GM21529 (cell line): ENCODE data around the gene SYCN.
"Not testable (repeated sequence)": the region's sequence is repeated elsewhere in the genome, so short reads cannot be mapped to it uniquely, and the experiment has no call there.

ENCODE experiments used
- ATAC-seq: cut with Tn5 transposase; IDR thresholded peaks from one replicate; pipeline ENCODE4 v1.9.1; 2021; ENCODE audit not compliant: unreplicated experiment

SYCN gene

DNA sequence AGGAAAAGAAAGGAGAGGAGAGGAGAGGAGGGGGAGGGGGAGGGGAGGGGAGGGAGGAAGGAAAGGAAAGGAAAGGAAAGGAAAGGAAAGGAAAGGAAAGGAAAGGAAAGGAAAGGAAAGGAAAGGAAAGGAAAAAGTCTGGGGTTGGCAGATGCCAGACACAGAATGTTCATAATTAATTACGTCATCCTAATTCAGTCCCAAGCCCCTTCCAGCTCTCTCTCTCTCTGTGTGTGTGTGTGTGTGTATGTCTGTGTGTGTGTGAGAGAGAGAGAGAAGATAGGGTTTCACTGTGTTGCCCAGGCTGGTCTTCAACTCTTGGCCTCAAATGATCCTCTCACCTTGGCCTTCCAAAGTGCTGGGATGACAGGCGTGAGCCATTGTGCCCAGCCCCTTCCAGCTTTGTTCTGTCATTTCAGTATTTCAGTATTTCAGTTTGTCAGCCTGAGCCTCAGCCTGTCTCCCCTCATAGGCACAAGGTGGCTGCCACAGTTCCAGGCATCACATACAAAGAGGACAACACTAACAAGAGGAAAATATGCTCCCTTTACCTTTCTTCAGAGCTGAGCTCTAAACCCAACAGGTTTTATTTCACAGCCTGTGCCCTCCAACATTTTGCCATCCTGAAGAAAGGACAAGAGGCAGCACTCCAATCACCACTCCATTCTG, 26.2 kb upstream of the SYCN start:
- no peak for ATAC-seq

DNA sequence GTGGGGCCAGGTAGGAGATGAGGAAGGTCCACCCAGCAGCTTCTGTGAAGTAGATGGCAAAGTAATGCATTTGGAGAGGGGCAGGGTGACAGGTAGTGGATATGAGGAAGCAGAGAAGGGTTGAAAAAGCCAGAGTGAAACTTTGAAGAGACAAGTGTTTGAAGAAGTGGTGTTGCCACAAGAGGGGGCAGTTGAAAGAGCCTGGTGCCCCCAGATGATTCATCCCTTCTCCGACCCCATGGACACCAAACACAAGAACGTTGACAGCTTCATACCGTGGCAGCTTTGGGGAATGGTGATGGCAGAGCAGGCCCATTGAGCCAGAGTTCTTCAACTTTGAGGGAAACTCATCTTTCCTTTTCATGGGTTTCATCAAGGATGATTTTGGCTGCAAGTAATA, 20.8 kb upstream of the SYCN start:
- no peak for ATAC-seq

DNA sequence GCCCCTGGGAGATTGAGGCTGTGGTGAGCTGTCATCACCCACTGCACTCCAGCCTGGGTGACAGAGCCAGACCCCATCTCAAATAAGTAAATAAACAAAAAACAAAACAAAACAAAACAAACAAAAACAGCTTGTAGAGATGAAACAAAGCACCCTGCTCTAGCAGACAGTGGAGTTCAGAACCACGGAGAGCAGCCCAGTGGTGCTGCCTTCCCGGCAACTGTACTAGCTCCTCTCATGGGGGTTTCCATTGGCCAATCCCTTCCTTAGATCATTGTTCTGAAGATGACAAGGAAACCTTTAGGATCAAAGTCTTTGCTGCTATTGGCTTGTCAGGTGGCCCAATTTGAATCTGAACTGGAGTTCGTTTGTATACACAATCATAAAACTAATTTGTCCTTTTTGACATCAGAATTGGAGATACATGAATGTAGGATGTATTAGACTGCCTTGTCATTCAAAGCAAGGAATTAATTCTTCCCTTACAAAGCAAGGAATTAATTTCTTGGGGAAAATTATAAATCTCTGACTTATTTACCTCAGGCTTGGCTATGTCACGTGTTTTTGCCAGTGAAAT, 19.7 kb upstream of the SYCN start:
- no peak for ATAC-seq

DNA sequence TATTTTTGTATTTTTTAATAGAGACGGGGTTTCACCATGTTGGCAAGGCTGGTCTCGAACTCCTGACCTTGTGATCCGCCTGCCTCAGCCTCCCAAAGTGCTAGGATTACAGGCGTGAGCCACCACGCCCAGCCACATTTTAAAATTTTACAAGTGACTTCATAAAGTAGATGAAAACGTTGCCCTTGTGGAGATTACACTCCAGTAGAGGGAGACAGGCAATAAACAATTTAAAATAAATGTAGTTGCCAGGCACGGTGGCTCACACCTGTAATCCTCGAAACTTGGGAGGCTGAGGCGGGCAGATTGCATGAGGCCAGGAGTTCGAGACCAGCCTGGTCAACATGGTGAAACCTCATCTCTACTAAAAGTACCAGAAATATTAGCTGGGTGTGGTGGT, 15.0 kb upstream of the SYCN start:
- not testable (repeated sequence) for ATAC-seq

DNA sequence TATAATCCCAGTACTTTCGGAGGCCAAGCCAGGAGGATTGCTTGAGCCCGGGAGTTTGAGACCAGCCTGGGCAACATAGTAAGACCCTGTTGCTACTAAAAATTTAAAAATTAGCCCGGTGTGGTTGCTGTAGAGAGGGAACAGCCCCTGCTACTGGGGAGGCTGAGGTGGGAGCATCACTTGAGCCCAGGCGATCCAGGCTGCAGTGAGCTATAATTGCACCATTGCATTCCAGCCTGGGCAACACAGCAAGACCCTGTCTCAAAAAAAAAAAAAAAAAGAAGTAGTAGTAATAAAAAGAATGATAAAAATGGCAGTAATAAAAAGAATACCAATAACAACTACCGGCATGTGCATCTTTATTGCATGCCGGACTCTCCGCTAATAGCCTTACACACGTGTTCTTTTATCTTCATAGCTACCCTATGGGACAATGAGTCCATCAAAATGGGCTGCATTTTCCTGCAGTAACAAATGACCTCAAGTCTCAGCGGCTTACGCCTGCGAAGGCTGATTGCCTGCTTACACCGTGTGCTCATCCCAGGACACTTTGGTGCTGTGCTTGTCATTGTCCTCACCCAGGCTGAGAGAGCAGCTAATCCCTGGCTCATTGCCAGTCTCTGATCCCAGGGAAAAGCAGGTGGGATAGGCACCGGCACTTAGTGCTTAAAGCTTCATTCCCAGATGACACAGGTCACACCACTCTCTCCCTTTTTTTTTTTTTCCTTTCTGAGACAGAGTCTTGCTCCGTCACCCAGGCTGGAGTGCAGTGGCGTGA, 14.4 kb upstream of the SYCN start:
- no peak for ATAC-seq

DNA sequence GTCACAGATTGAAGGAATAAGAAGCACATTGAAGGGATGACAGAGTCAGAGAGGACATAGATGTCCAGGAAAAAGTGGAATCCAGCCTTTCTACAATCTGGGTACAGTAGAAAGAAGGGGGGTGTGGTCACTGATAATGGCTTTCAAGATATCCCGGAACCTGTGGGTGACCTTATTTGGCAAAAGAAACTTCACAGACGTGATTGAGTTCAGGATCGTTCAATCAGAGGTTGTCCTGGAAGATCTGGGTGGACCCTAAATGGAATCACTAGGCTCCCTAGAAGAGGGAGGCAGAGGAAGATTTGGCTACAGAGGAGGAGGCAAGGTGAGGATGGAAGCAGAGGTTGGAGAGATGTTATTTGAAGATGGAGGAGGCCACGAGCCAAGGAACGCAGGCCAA, 13.0 kb upstream of the SYCN start:
- ATAC-seq: no peak

DNA sequence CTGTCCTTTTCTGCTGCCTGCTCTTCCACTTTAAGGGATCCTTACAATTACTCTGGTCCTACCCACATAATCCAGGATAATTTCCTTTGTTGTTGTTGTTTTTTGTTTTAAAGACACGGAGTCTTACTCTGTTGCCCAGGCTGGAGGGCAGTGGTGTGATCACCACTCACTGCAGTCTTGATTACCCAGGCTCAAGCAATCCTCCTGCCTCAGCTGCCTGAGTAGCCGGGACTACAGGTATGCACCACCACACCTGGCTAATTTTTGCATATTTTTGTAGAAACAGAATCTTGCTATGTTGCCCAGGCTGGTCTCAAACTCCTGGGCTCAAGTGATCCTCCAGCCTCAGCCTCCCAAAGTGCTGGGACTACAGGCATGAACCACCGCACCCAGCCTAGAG, 11.3 kb upstream of the SYCN start:
- ATAC-seq: not testable (repeated sequence)

DNA sequence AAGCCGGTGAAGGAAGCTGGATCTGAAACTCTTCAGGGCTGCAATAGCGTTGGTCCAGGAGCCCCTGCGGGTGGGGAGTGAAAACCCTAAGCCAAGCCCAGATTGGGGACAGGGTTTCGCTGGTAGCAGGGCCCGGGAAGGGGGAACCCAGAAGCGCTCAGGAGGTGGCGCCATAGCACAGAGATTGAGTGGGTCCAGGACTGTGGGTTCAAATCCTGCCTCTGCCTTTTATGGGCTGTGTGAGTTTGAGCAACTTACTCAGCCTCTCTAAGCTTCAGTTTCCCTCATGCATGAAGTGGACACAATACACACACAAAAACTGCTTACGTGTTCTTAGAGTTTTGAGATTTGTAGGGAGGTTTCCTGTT, 8.3 kb upstream of the SYCN start:
- no peak for ATAC-seq

DNA sequence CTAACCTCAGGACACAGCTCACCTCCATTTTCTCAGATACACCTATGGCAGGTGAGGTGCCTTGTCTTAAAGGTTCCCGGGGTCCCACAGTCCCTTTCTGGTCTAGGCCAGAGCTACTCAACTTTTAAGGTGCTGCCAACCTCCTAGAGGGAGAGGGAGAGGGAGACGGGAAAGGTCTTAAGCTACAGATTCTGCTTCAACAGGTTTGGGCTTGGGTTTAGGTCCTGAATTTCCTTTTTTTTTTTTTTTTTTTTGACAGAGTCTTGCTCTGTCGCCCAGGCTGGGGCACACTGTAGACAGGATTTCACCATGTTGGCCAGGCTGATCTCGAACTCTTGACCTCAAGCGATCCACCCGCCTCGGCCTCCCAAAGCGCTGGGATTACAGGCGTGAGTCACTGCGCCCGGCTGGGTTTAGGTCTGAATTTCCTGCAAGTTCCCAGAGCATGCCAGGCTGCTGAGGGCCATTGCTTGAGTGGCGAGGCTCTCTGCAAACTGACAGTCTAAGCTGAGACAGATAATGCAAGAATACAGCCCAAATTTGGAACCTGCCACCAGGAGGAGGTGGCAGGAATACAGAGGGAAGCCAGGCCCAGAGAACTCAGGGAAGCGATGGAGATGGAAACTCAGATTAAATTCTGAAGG, 7.8 kb upstream of the SYCN start:
- no peak for ATAC-seq

DNA sequence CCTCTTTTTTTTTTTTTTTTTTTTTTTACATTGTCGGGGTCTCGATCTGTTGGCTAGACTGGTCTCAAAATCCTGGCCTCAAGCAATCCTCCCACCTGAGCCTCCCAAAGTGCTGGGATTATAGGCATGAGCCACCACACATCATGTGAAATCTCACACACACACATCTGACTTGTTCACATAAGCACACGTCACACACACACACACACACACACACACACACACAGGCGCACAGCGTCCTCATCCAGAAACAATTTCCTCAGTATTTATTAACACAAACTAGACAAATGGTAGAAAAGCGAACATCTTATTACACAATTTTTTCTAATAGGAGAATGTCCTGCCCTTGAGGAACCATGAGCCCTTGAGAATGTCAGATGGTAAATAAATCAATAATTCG, 5.1 kb upstream of the SYCN start:
- ATAC-seq: no peak

DNA sequence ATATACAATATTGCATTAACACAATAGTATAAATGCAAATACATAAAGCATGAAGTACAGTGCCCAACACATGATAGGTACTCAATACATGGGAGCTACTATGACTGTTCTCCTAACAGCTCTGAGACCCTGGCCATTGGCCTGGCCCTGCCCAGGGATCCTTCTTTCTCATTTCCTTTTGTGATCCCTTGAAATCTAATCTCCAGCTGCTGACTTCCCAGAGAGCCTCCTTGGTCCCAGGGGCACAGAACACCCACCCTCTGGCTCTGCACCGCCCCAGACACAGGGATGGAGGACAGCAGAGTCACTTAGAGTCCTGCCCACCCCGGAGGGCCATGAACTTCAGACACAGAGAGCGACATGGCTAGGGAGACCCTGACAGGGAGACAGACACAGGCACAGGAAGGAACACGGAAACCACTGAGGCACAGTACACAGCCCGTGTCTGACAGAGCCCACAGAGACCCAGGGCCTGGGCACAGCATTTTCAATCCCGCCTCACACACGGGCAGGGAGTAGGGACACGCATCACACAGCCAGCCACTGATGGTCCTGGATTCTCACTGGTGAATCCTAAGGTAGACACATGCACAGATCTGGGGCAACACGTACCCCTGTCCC, 4.2 kb upstream of the SYCN start:
- ATAC-seq: no peak

DNA sequence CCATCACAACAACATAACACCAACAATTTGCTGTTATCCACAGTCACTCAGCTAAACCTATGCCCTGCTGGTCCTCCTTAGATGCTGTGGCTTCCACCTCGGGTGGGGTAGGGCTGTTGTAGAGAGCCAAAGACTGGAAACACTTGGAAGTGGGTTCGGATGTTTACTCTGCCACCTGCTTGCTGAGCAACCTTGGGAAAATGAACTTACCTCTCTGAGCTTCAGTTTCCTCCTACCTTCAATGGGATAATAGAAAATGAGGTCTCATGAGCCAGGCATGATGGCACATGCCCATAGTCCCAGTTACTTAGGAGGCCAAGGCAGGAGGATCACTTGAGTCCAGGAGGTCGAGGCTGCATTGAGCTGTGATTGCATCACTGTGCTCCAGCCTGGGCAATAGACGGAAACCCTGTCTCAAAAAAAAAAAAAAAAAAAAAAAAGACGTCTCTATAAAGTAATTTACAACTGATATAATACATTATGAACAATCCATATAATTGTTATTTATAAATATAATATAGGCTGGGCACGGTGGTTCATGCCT, 3.3 kb upstream of the SYCN start:
- no peak for ATAC-seq

DNA sequence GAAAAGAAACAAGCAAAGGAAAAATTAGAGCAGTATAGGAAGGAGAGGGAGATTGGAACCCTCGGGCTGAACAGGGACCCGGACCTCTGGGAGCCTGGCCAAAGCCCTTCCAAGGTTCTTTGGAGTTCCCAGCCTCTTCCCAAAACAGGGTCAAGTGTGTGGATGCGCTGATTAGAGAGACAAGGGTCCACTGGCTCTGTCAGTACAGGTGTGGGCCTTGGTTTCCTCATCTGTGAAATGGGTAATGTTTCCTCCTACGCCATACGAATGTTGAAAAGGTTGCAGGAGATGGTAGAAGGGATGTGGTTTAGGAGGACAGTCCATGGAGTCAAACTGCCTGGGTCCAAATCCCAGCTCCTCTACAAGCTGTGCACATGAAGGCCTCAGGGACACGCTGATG, 2.1 kb upstream of the SYCN start:
- ATAC-seq: no peak

DNA sequence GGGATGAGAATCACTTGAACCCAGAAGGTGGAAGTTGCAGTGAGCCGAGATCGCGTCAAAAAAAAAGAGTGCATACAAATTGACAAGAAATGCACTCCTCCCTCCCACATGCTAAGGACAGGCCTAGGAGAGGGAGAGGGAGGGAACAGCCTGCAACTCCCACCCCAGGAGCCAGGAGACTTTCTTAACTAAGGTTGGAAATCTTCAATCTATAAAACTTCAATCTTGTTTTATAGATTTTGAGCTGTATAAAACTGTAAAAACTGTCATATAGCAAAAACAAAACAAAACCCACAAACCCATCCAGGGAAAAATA, 1.3 kb upstream of the SYCN start:
- ATAC-seq: no peak

DNA sequence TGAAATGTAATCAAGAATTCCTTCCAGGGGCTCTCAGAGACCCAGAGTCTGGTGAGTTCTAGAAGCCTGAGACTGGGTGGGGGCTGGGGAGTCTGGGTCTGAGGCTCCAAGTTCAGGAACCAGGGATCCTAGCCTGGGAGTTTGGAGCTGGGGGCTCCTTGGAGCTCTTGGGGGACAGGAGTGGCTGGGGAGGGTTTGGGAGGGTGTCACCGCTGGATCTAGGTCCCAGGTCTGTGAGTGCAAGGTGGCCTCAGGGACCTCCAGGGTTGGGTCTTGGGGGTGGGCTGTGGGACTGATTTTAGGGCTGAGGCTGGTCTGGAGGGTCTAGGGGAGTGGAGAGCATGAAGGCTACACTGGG, 1.1 kb downstream of the SYCN start:
- no peak for ATAC-seq

DNA sequence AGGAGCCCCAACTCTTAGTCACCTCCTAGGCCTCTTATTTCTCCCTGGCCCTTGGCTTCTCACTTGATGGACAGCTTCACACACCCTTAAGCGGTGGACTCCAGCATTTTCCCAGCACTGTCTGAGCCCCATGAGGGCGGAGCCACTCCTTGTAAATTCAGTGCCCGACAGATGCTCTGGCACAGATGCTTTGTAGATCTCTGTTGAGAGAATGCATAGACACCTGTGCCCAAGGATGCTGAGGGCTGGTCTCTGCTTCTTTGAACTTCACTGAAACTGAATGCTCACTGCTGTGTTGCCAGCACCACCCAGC, 3.3 kb downstream of the SYCN start:
- no peak for ATAC-seq

DNA sequence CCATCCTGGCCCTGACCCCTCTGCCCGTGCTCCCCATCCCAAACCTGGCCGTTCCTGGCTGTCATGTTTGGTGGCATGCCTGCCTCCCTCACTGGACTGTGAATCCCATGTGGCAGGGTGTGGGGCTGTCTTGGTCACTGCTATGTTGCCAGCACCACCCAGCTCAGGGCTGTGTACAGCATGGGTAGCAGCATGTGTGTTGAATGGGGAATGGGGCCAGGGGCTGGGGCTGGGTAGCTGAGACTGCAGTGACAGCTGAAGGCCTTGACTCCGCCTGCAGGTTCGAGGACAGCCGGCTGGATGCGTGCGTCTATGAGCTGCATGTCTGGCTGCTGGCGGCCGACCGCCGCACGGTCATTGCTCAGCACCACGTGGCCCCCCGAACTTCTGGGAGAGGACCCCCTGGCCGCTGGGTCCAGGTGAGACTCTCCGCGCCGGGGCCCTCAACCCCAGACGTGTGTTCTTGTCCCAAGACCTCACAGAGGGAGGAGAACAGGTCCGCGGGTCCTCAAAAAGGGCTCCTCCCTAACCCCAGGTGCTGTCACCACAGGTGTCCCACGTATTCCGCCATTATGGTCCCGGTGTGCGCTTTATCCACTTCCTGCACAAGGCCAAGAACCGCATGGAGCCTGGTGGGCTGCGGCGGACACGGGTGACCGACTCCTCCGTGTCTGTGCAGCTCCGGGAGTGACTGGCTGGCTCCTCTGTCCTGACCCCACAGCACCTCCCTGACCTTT, 3.8 kb downstream of the SYCN start:
- ATAC-seq: no peak

DNA sequence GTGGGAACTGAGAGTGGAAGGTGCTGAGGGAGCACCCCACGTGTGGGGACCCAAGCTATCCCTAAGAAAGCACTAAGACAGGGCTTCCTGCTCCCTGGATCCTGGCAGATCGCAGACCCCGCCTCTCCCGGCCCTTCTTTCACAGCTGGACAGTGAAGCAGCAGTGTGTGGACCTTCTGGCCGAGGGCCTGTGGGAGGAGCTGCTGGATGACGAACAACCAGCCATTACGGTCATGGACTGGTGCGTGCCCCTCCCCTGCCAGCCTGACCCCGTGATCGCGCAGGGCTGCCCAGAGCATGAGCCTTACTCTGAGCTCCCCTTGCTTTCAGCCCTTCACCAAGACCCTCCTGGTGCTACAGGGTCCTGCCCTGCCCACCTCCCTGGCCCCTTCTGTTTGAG, 5.0 kb downstream of the SYCN start:
- no peak for ATAC-seq

DNA sequence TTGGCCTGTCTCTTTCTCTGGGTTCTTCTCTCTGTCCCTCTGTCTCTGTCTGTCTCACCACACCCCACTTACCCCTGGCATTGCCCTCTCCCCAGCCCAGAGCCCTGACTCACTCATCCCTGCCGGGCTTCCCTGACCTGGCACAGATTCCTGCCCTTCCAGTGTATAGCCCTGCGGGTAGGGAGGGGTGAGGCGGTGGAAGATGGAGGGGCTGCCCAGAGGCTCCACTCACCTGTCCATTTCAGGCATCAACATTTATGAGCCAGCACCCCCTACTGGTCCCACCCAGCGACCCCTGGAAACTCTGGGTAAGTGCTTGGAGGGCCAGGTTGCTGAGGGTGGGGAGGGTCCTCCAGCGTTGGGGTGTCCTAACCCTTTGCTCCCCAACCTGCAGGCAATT, 6.3 kb downstream of the SYCN start:
- ATAC-seq: no peak

DNA sequence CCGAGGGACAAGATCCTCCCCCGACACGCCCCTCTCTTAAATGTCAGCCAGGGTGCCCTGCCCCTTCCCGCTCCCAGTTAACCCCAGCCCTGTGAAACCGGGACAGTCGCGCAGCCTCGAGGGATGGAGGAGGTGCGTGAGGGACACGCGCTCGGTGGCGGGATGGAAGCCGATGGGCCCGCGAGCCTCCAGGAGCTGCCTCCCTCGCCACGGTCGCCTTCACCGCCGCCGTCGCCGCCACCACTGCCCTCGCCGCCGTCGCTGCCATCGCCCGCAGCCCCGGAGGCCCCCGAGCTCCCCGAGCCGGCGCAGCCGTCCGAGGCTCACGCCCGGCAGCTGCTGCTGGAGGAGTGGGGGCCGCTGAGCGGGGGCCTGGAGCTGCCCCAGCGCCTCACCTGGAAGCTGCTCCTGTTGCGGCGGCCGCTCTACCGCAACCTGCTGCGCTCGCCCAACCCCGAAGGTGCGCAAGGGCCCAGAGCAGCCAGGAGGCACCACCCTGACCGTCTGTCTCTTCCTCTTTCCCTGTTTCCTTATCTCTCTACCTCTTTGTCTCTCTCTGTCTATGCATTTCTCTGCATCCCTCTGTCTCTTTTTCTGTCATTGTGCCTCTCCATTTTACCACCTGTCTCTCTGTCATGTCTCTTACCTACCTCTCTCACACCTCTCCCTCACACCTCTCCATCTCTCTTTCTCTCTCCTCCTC, 7.1 kb downstream of the SYCN start, which contains the start of gene NCCRP1:
Gene NCCRP1, plus strand, starts transcription at position 105 of the 703 bp plus-strand sequence. Its CDS starts 19 bp downstream, at position 124.
- no peak for ATAC-seq
